ENCODE results near the gene SERGEF. TPM values are rescaled to one million over a fixed set of nuclear protein-coding genes. Genes with fewer than 3 reads are reported as not detected.

Gene SERGEF
- total and polyA plus RNA-seq, 2 of the 13 experiments (the other 11 are each of a cell fraction or from before 2014, with no cell fraction given): 54.5 to 114 TPM

GRCh38 chr11:17760102-17761029 is 252.5 kb downstream of the SERGEF start (continued):
- TF ChIP-seq FOSL1 (CRISPR knock-in tag; IDR thresholded peaks at IDR 0.05; ENCODE audit: borderline replicate concordance) (no peak), ELF3 (CRISPR knock-in tag; IDR thresholded peaks at IDR 0.05) (no peak), MXD4 (CRISPR knock-in tag; IDR thresholded peaks at IDR 0.05) (no peak), ZBTB1 (CRISPR knock-in tag; IDR thresholded peaks at IDR 0.05; ENCODE audit: borderline replicate concordance) (no peak), NFATC3 (CRISPR knock-in tag; IDR thresholded peaks at IDR 0.05) (no peak), WIZ (CRISPR knock-in tag; IDR thresholded peaks at IDR 0.05) (no peak), KDM4B (CRISPR knock-in tag; IDR thresholded peaks at IDR 0.05) (no peak), CEBPB (IDR thresholded peaks at IDR 0.05; ENCODE audit: borderline replicate concordance, low read depth, low read length) (no peak), ZNF883 (CRISPR knock-in tag; IDR thresholded peaks at IDR 0.05; ENCODE audit: not compliant biosample characterization) (peak; percentile 43), FOXA1 (IDR thresholded peaks at IDR 0.05) (no peak), FOXA1 (CRISPR knock-in tag; IDR thresholded peaks at IDR 0.05) (no peak), ZBTB20 (CRISPR knock-in tag; IDR thresholded peaks at IDR 0.05; ENCODE audit: borderline replicate concordance, low read depth) (no peak), HNRNPLL (IDR thresholded peaks at IDR 0.05; ENCODE audit: low read depth, low read length, poor library complexity, severe bottlenecking) (no peak), TBX2 (CRISPR knock-in tag; IDR thresholded peaks at IDR 0.05; ENCODE audit: borderline replicate concordance) (no peak), ZNF441 (CRISPR knock-in tag; IDR thresholded peaks at IDR 0.05; ENCODE audit: borderline replicate concordance) (no peak), NFYC (CRISPR knock-in tag; IDR thresholded peaks at IDR 0.05) (peak; percentile 25; the same call in 1 of the 2 replicates), HMG20B (CRISPR knock-in tag; conservative IDR thresholded peaks at IDR 0.05) (no peak), ARHGAP35 (CRISPR knock-in tag; IDR thresholded peaks at IDR 0.05; ENCODE audit: borderline replicate concordance) (no peak), ZNF816 (CRISPR knock-in tag; IDR thresholded peaks at IDR 0.05; ENCODE audit: borderline replicate concordance) (no peak), E2F5 (CRISPR knock-in tag; conservative IDR thresholded peaks at IDR 0.05) (no peak), ZNF597 (CRISPR knock-in tag; IDR thresholded peaks at IDR 0.05) (no peak)
- TF ChIP-seq, protein P1, sequence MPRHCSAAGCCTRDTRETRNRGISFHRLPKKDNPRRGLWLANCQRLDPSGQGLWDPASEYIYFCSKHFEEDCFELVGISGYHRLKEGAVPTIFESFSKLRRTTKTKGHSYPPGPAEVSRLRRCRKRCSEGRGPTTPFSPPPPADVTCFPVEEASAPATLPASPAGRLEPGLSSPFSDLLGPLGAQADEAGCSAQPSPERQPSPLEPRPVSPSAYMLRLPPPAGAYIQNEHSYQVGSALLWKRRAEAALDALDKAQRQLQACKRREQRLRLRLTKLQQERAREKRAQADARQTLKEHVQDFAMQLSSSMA (CRISPR knock-in tag; IDR thresholded peaks at IDR 0.05): no peak
- TF ChIP-seq, protein P2, sequence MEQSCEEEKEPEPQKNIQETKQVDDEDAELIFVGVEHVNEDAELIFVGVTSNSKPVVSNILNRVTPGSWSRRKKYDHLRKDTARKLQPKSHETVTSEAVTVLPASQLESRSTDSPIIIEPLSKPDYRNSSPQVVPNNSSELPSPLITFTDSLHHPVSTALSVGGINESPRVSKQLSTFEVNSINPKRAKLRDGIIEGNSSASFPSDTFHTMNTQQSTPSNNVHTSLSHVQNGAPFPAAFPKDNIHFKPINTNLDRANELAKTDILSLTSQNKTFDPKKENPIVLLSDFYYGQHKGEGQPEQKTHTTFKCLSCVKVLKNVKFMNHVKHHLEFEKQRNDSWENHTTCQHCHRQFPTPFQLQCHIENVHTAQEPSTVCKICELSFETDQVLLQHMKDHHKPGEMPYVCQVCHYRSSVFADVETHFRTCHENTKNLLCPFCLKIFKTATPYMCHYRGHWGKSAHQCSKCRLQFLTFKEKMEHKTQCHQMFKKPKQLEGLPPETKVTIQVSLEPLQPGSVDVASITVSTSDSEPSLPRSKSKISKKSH (CRISPR knock-in tag; IDR thresholded peaks at IDR 0.05; ENCODE audit: borderline replicate concordance): no peak; the same call in 1 of the 2 replicates
- TF ChIP-seq, protein P3, sequence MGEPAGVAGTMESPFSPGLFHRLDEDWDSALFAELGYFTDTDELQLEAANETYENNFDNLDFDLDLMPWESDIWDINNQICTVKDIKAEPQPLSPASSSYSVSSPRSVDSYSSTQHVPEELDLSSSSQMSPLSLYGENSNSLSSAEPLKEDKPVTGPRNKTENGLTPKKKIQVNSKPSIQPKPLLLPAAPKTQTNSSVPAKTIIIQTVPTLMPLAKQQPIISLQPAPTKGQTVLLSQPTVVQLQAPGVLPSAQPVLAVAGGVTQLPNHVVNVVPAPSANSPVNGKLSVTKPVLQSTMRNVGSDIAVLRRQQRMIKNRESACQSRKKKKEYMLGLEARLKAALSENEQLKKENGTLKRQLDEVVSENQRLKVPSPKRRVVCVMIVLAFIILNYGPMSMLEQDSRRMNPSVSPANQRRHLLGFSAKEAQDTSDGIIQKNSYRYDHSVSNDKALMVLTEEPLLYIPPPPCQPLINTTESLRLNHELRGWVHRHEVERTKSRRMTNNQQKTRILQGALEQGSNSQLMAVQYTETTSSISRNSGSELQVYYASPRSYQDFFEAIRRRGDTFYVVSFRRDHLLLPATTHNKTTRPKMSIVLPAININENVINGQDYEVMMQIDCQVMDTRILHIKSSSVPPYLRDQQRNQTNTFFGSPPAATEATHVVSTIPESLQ (CRISPR knock-in tag; conservative IDR thresholded peaks at IDR 0.05): no peak
